B cell (primary cell): ENCODE data around the gene SCYGR1. TPM values are rescaled to one million over a fixed set of nuclear protein-coding genes. Genes with fewer than 3 reads are reported as not detected.

Experiments used
- ATAC-seq: fragments of 200-7000 bp; cut with Tn5 transposase; one replicate; pipeline ENCODE4 v1.10.0; 2021; ENCODE audit warnings: low read depth, mild to moderate bottlenecking, moderate number of reproducible peaks, moderate library complexity
- CTCF ChIA-PET: fragments of 350-600 bp; sonication (Branson Sonifier 250); formaldehyde crosslinking; loops from one replicate; lab custom pipeline; 2021; ENCODE audit warnings: antibody characterized with exemption, inconsistent platforms; lab: Charles Lee
- POLR2A ChIA-PET: fragments of 350-600 bp; sonication (Branson Sonifier 250); formaldehyde crosslinking; loops from one replicate; lab custom pipeline; 2021; ENCODE audit warnings: antibody characterized with exemption; lab: Charles Lee
- DNase-seq: peaks from one replicate; pipeline ENCODE4 v3.0.0; 2013
- H2AFZ ChIP-seq: 2 replicates; pipeline ENCODE4 v1.6.1; 2012; ENCODE audit warnings: mild to moderate bottlenecking, low read depth, low read length; ENCODE audit not compliant: insufficient read depth, poor library complexity, severe bottlenecking
- H3K27ac ChIP-seq, 2 donors: 1 replicate in 1 of 2; 2 replicates in 1 of 2; pipeline ENCODE4 v1.5.1; 2012 to 2013; ENCODE audit warnings: low read length in 2 of 2, mild to moderate bottlenecking in 2 of 2, moderate library complexity in 1 of 2
- H3K27me3 ChIP-seq, 4 experiments: fragments of 200-600 bp in 1 of 4; sonication (generic) in 1 of 4; replicated peaks in 1 of 4; 1 replicate in 2 of 4; 2 replicates in 2 of 4; pipeline versions ENCODE4 v1.6.1 to v1.7.0; 2013 to 2016; ENCODE audit warnings: low read length in 3 of 4, mild to moderate bottlenecking in 2 of 4, mixed read lengths in 1 of 4, moderate library complexity in 1 of 4; ENCODE audit not compliant: insufficient read depth in 4 of 4, control insufficient read depth in 3 of 4; ENCODE audit errors: control extremely low read depth in 1 of 4
- H3K36me3 ChIP-seq, 2 experiments: replicated peaks in 1 of 2; 1 replicate in 1 of 2; 2 replicates in 1 of 2; pipeline versions ENCODE4 v1.6.1 to v1.7.1; 2013; ENCODE audit warnings: low read length in 1 of 2; ENCODE audit not compliant: insufficient read depth in 2 of 2, control insufficient read depth in 1 of 2; ENCODE audit errors: control extremely low read depth in 1 of 2, extremely low read depth in 1 of 2
- H3K4me1 ChIP-seq, 2 donors: fragments of 200-600 bp in 1 of 2; sonication (generic) in 1 of 2; 1 replicate in 1 of 2; 2 replicates in 1 of 2; pipeline versions ENCODE4 v1.5.1 to v1.6.1; 2013 to 2017; ENCODE audit warnings: low read length in 2 of 2; ENCODE audit not compliant: control insufficient read depth in 2 of 2, insufficient read depth in 2 of 2
- H3K4me2 ChIP-seq: replicated peaks from 2 replicates; pipeline ENCODE3; 2012; ENCODE audit warnings: mild to moderate bottlenecking, low read depth, low read length; ENCODE audit not compliant: poor library complexity, severe bottlenecking
- H3K4me3 ChIP-seq, 5 experiments: fragments of 200-600 bp in 1 of 5; sonication (generic) in 1 of 5; 1 replicate in 3 of 5; 2 replicates in 2 of 5; pipeline versions ENCODE4 v1.5.1 to v1.7.0; 2011 to 2016; ENCODE audit warnings: low read length in 4 of 5, mild to moderate bottlenecking in 4 of 5, low read depth in 2 of 5, control low read depth in 1 of 5, moderate library complexity in 1 of 5; ENCODE audit not compliant: insufficient read depth in 1 of 5; ENCODE audit errors: control extremely low read depth in 1 of 5, extremely low read depth in 1 of 5
- H3K79me2 ChIP-seq: fragments of 200-600 bp; sonication (generic); one replicate; pipeline ENCODE4 v1.6.0; 2016; ENCODE audit warnings: low read length; ENCODE audit not compliant: control insufficient read depth, insufficient read depth
- H3K9ac ChIP-seq: fragments of 200-600 bp; sonication (generic); 2 replicates; pipeline ENCODE4 v1.6.1; 2017; ENCODE audit warnings: mild to moderate bottlenecking, low read length, moderate library complexity
- H3K9me3 ChIP-seq, 3 donors: one replicate each; pipeline versions ENCODE4 v1.6.1 to v1.7.1; 2013; ENCODE audit warnings: low read length in 2 of 3; ENCODE audit not compliant: control insufficient read depth in 2 of 3, insufficient read depth in 1 of 3; ENCODE audit errors: control extremely low read depth in 1 of 3
- H4K20me1 ChIP-seq: 2 replicates; pipeline ENCODE4 v1.6.0; 2012; ENCODE audit warnings: mild to moderate bottlenecking, low read length; ENCODE audit not compliant: insufficient read depth, control insufficient read depth, poor library complexity, severe bottlenecking
- H3K27ac Mint-ChIP-seq: one replicate; pipeline ENCODE4 v1.8.0; 2021; ENCODE audit warnings: mixed read lengths
- H3K27me3 Mint-ChIP-seq: one replicate; pipeline ENCODE4 v1.8.0; 2021; ENCODE audit warnings: mixed read lengths
- H3K4me1 Mint-ChIP-seq: one replicate; pipeline ENCODE4 v1.8.0; 2021; ENCODE audit warnings: mixed read lengths
- H3K4me3 Mint-ChIP-seq: one replicate; pipeline ENCODE4 v1.8.0; 2021; ENCODE audit warnings: mixed read lengths
- H3K9me3 Mint-ChIP-seq: one replicate; pipeline ENCODE4 v1.8.0; 2022; ENCODE audit warnings: mixed read lengths; ENCODE audit not compliant: insufficient read depth
- EZH2 ChIP-seq: IDR thresholded peaks from 2 replicates; pipeline ENCODE4 v1.6.1; 2012; ENCODE audit warnings: borderline replicate concordance, low read depth, mild to moderate bottlenecking, moderate library complexity, low read length; ENCODE audit not compliant: insufficient read depth, poor library complexity, severe bottlenecking
- WGBS: methylation state at CpG from one replicate; pipeline ENCODE4 v1.1.5; 2013; ENCODE audit warnings: missing lambda C conversion rate; ENCODE audit not compliant: insufficient coverage; 5-methylcytosine and 5-hydroxymethylcytosine counted together
- intact Hi-C: fragments of 100-400 bp; cut with micrococcal nuclease; formaldehyde crosslinking; loops from one replicate; pipeline ENCODE4 v1.10.0; 2022
- polyA plus RNA-seq: library from polyadenylated mRNA; depleted of rRNA; stranded (reverse); fragments of >200 nt; gene quantifications from 2 replicates; pipeline ENCODE4 v1.2.3, GENCODE V29; 2012
- total RNA-seq, 2 donors: library from RNA; stranded (reverse); fragments of 120-200 nt in 1 of 2; gene quantifications; 1 replicate in 1 of 2; 2 replicates in 1 of 2; pipeline versions ENCODE4 v1.2.3 to v1.2.4, GENCODE V29; 2013 to 2022
- TF ChIP-seq, protein P1 (sequence below): fragments of 200-600 bp; IDR thresholded peaks from one replicate; pipeline ENCODE4 v1.8.0; 2022; ENCODE audit warnings: antibody characterized with exemption, mild to moderate bottlenecking

SCYGR1 gene
- total and polyA plus RNA-seq, 2 donors (not counting 1 experiment from before 2014, with no cell fraction given) = not detected

DNA sequence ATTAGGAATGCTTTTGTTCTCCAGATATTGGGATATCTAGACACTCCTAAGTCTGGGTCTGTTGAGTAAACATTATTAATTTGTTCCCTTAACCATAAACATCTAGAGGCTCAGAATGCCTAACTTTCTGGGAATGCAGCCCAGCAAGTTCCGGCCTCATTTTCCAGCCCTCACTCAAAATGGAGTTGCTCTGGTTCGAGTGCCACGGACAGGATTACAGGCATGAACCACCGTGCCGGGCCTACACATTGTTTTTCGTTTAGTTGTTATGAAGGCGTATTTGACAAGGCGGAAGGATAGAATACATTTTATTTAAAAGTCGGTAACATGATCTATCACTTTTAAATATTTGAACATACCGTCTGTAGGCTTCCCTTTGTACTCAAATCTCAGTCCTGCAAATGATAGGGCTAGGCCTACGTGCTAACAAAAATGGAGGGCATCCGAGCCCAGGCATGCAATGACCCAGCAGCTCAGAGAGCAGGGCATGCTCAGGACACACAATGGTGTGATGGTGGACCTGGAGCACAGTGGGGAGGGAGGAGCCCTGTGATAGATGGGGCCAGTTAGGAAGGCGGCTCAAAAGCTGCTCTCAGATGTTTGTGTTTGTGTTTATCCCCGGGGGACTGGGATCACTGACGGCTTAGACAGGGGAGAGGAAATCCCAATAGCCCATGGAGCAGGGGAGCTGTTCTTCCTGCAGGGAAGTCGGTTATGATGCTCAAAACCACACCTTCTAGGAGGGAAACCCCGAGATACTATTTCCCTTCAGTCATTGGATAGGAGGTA is 2.9 kb upstream of the SCYGR1 start:
- DNase-seq (no peak), ATAC-seq (no peak)
- ChIA-PET POLR2A (no interaction called here), CTCF (interaction anchor here (1.2 kb wide), 1 partner anchor 81 kb away, joined by 3 read pairs; the partner anchor contains the start of gene AGFG1)
- H4K20me1 ChIP-seq = no peaks in the 10 kb centered on the region
- no peaks in the 10 kb centered on the region for H3K9me3 Mint-ChIP-seq
- no peaks in the 10 kb centered on the region for H3K27me3 ChIP-seq
- intact Hi-C loops = no loop called here
- H3K27ac ChIP-seq = no peak overlapping the region
- H3K79me2 ChIP-seq = no peaks in the 10 kb centered on the region
- H3K4me2 ChIP-seq = no peak overlapping the region
- no peaks in the 10 kb centered on the region for H3K27me3 Mint-ChIP-seq
- 94% methylated on average over 8 of the region's 17 CpGs for WGBS
- no peak overlapping the region for H3K4me3 ChIP-seq
- H3K36me3 ChIP-seq = no peaks in the 10 kb centered on the region
- H3K4me1 ChIP-seq = peaks cover 27 to 38% of the 10 kb centered on the region in 2 donors
- TF ChIP-seq, protein P1, sequence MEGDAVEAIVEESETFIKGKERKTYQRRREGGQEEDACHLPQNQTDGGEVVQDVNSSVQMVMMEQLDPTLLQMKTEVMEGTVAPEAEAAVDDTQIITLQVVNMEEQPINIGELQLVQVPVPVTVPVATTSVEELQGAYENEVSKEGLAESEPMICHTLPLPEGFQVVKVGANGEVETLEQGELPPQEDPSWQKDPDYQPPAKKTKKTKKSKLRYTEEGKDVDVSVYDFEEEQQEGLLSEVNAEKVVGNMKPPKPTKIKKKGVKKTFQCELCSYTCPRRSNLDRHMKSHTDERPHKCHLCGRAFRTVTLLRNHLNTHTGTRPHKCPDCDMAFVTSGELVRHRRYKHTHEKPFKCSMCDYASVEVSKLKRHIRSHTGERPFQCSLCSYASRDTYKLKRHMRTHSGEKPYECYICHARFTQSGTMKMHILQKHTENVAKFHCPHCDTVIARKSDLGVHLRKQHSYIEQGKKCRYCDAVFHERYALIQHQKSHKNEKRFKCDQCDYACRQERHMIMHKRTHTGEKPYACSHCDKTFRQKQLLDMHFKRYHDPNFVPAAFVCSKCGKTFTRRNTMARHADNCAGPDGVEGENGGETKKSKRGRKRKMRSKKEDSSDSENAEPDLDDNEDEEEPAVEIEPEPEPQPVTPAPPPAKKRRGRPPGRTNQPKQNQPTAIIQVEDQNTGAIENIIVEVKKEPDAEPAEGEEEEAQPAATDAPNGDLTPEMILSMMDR = no peak
- no peak for TF ChIP-seq EZH2
- no peak overlapping the region for H3K4me3 Mint-ChIP-seq
- no peaks in the 10 kb centered on the region for H3K9me3 ChIP-seq
- H3K27ac Mint-ChIP-seq = no peak overlapping the region
- H3K4me1 Mint-ChIP-seq = peaks cover 41% of the 10 kb centered on the region
- H3K9ac ChIP-seq = no peak overlapping the region
- no peak overlapping the region for H2AFZ ChIP-seq

DNA sequence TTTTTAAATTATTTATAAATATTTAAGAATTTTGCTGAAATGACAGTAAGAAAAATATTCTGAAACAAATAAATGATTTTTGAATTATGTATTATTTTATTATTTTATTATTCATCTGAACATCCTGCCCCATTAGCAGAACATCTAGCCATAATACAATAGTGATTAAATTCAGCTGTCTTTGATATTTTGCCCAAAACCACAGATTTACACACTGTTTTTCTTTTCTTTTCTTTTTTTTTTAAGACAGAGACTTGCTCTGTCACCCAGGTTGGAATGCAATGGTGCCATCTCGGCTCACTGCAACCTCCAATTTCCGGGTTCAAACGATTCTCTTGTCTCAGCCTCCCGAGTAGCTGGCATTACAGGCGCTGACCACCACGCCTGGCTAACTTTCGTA is 1.9 kb upstream of the SCYGR1 start:
- TF ChIP-seq, protein P1 = no peak
- TF ChIP-seq EZH2 = no peak
- CTCF ChIA-PET = interaction anchor here (1.2 kb wide), 1 partner anchor 82 kb away, joined by 3 read pairs; the partner anchor contains the start of gene AGFG1
- Mint-ChIP-seq H3K27me3 (no peaks in the 10 kb centered on the region), H3K9me3 (no peaks in the 10 kb centered on the region), H3K27ac (no peak overlapping the region), H3K4me1 (peaks cover 46% of the 10 kb centered on the region), H3K4me3 (no peak overlapping the region)
- ATAC-seq = no peak
- Histone ChIP-seq H3K4me1 (peaks cover 37 to 47% of the 10 kb centered on the region in 2 donors), H3K9me3 (no peaks in the 10 kb centered on the region), H3K9ac (no peak overlapping the region), H3K4me2 (no peak overlapping the region), H3K79me2 (no peaks in the 10 kb centered on the region), H2AFZ (no peak overlapping the region), H3K27ac (no peak overlapping the region), H3K36me3 (no peaks in the 10 kb centered on the region), H3K27me3 (no peaks in the 10 kb centered on the region), H3K4me3 (no peak overlapping the region), H4K20me1 (no peaks in the 10 kb centered on the region)
- 100% methylated on average over 7 of the region's 7 CpGs for WGBS
- DNase-seq = no peak
- intact Hi-C loops = loop anchor here (10.0 kb wide), 1 partner anchor 65 kb away; the partner anchor contains the start of gene MFF
- POLR2A ChIA-PET = no interaction called here
